ENCODE data around the gene GALNT17.

DNA sequence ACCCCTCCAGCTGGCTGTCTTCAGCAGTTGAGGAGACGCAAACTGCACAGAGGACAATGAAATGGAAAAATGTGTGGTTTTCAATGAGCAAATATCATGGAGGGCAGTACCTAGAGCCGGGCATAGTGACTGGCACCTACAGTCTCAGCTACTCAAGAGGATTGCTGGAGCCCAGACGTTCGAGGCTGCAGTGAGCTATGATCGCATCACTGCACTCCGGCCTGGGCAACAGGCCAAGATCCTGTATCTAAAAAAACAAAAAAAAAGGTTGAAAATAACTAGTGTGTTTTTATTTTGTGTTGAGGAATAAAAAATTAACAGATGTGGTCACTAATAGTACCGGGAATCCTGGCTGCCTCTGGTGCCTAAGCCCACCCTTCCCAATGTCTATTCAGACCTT is 345.5 kb downstream of the GALNT17 start:
- TF ChIP-seq YY1 (IDR thresholded peaks at IDR 0.05; ENCODE audit: insufficient read depth, insufficient read length) (no peak), SUZ12 (IDR thresholded peaks at IDR 0.05; ENCODE audit: extremely low read depth, insufficient read depth, insufficient read length) (no peak), ZNF274 (IDR thresholded peaks at IDR 0.05; ENCODE audit: low read depth, low read length) (no peak)
